K562 (cell line): ENCODE results near the gene KIF18B. TPM values are rescaled to one million over a fixed set of nuclear protein-coding genes. Genes with fewer than 3 reads are reported as not detected.
A peak's percentile ranks its signal among the peaks of the same experiment; 100 is the strongest.

ENCODE experiments used
- ARNT ChIP-seq, 2 experiments: fragments of 450-650 bp; IDR thresholded peaks; 2 replicates each; pipeline ENCODE4 v1.6.1; 2016; ENCODE audit warnings: mild to moderate bottlenecking in 1 of 2
- BRCA1 ChIP-seq, 2 experiments: fragments of 450-650 bp in 1 of 2; sonication (generic) in 1 of 2; formaldehyde crosslinking in 1 of 2; IDR thresholded peaks; 2 replicates each; pipeline versions ENCODE4 v1.5.0 to v1.6.1; 2017 to 2020; ENCODE audit warnings: mild to moderate bottlenecking in 1 of 2, missing genetic modification reagents in 1 of 2
- C11orf30 ChIP-seq: fragments of 450-650 bp; IDR thresholded peaks from 2 replicates; pipeline ENCODE4 v1.6.1; 2016; ENCODE audit warnings: low read depth, mild to moderate bottlenecking
- CHAMP1 ChIP-seq: fragments of 450-650 bp; IDR thresholded peaks from 2 replicates; pipeline ENCODE4 v1.6.1; 2016; ENCODE audit warnings: mild to moderate bottlenecking
- ERF ChIP-seq: fragments of 450-650 bp; formaldehyde crosslinking; IDR thresholded peaks from 2 replicates; pipeline ENCODE4 v1.4.0; 2020; ENCODE audit warnings: mild to moderate bottlenecking, mixed read lengths
- FOSL1 ChIP-seq: fragments of 200-800 bp; sonication (Bioruptor generic); conservative IDR thresholded peaks from 2 replicates; pipeline ENCODE4 v1.6.1; 2016; ENCODE audit warnings: missing genetic modification characterization, missing compliant biosample characterization
- FOXJ2 ChIP-seq: fragments of 200-800 bp; sonication (Bioruptor generic); IDR thresholded peaks from 2 replicates; pipeline ENCODE4 v1.6.1; 2016; ENCODE audit warnings: missing genetic modification characterization, missing compliant biosample characterization
- FOXJ3 ChIP-seq: sonication (generic); formaldehyde crosslinking; IDR thresholded peaks from 2 replicates; pipeline ENCODE4 v1.4.0; 2020; ENCODE audit warnings: mild to moderate bottlenecking, missing genetic modification reagents
- GABPB1 ChIP-seq: sonication (generic); formaldehyde crosslinking; IDR thresholded peaks from 2 replicates; pipeline ENCODE4 v1.8.0; 2022; ENCODE audit warnings: mild to moderate bottlenecking, missing genetic modification reagents
- ID3 ChIP-seq, 2 experiments: fragments of 250-450 bp in 1 of 2; fragments of 450-650 bp in 1 of 2; sonication (Bioruptor Pico) in 1 of 2; IDR thresholded peaks; 2 replicates each; pipeline versions ENCODE4 v1.6.1 to v1.8.0; 2016 to 2021; ENCODE audit warnings: mild to moderate bottlenecking in 2 of 2, moderate library complexity in 2 of 2, missing compliant biosample characterization in 1 of 2, missing genetic modification characterization in 1 of 2
- MTA1 ChIP-seq: fragments of 450-650 bp; IDR thresholded peaks from 2 replicates; pipeline ENCODE4 v1.6.1; 2017; ENCODE audit warnings: borderline replicate concordance
- RNF219 ChIP-seq: fragments of 250-450 bp; sonication (Bioruptor Pico); IDR thresholded peaks from 2 replicates; pipeline ENCODE4 v1.5.0; 2022; ENCODE audit warnings: mild to moderate bottlenecking
- TAF15 ChIP-seq: fragments of 200-400 bp; formaldehyde crosslinking; IDR thresholded peaks from 2 replicates; pipeline ENCODE4 v1.6.1; 2017; ENCODE audit warnings: mild to moderate bottlenecking, low read depth, low read length, moderate library complexity
- TEAD1 ChIP-seq, 2 experiments: fragments of 450-650 bp in 1 of 2; sonication (generic) in 1 of 2; formaldehyde crosslinking; IDR thresholded peaks; 2 replicates each; pipeline versions ENCODE4 v1.4.0 to v1.8.0; 2020 to 2022; ENCODE audit warnings: mild to moderate bottlenecking in 2 of 2, missing genetic modification reagents in 1 of 2
- ZNF134 ChIP-seq: fragments of 250-450 bp; sonication (Bioruptor Pico); conservative IDR thresholded peaks from 2 replicates; pipeline ENCODE4 v1.4.0; 2020
- ZNF197 ChIP-seq: fragments of 200-800 bp; sonication (Bioruptor generic); IDR thresholded peaks from 2 replicates; pipeline ENCODE4 v1.6.1; 2016; ENCODE audit warnings: low read depth, missing genetic modification characterization, missing compliant biosample characterization
- ZNF224 ChIP-seq: sonication (generic); formaldehyde crosslinking; IDR thresholded peaks from 2 replicates; pipeline ENCODE4 v1.8.0; 2022; ENCODE audit warnings: mild to moderate bottlenecking, missing genetic modification reagents
- ZNF282 ChIP-seq: sonication (generic); formaldehyde crosslinking; IDR thresholded peaks from 2 replicates; pipeline ENCODE4 v1.8.1; 2023; ENCODE audit warnings: missing genetic modification reagents
- ZNF316 ChIP-seq: fragments of 450-650 bp; IDR thresholded peaks from 2 replicates; pipeline ENCODE4 v1.6.1; 2016
- polyA plus RNA-seq, 8 experiments: library from polyadenylated mRNA; depleted of rRNA in 4 of 8; stranded (reverse) in 5 of 8; unstranded in 3 of 8; fragments of >200 nt; fragmentation: Nextera tagmentation in 2 of 8; fragmentation: Illumina TruSeq in 1 of 8; extraction: Ambion mirVana in 2 of 8; extraction: Trizol in 1 of 8; gene quantifications; 2 replicates each; pipeline versions ENCODE4 v1.2.1 to v1.2.3, GENCODE V29; 2011 to 2014; ENCODE audit warnings: inconsistent platforms in 1 of 8, missing spikeins in 1 of 8
- total RNA-seq, 7 experiments: library from RNA; depleted of rRNA in 6 of 7; stranded (reverse); fragments of >200 nt in 6 of 7; fragmentation: Illumina TruSeq in 2 of 7; extraction: Trizol in 2 of 7; gene quantifications; 2 replicates each; pipeline versions ENCODE4 v1.2.1 to v1.2.3, GENCODE V29; 2011 to 2021; ENCODE audit warnings: low replicate concordance in 1 of 7
- TF ChIP-seq, protein P1 (sequence below): fragments of 250-450 bp; sonication (Bioruptor Pico); IDR thresholded peaks from 2 replicates; pipeline ENCODE4 v1.5.0; 2021
- TF ChIP-seq, protein P2 (sequence below): fragments of 250-450 bp; sonication (Bioruptor Pico); IDR thresholded peaks from 2 replicates; pipeline ENCODE4 v1.8.0; 2021; ENCODE audit warnings: mild to moderate bottlenecking, moderate library complexity

The KIF18B gene
- total and polyA plus RNA-seq, 9 of the 15 experiments (the other 6 are each of a cell fraction or from before 2014, with no cell fraction given), result 2.0 to 42.8 (median 13.2) TPM

DNA sequence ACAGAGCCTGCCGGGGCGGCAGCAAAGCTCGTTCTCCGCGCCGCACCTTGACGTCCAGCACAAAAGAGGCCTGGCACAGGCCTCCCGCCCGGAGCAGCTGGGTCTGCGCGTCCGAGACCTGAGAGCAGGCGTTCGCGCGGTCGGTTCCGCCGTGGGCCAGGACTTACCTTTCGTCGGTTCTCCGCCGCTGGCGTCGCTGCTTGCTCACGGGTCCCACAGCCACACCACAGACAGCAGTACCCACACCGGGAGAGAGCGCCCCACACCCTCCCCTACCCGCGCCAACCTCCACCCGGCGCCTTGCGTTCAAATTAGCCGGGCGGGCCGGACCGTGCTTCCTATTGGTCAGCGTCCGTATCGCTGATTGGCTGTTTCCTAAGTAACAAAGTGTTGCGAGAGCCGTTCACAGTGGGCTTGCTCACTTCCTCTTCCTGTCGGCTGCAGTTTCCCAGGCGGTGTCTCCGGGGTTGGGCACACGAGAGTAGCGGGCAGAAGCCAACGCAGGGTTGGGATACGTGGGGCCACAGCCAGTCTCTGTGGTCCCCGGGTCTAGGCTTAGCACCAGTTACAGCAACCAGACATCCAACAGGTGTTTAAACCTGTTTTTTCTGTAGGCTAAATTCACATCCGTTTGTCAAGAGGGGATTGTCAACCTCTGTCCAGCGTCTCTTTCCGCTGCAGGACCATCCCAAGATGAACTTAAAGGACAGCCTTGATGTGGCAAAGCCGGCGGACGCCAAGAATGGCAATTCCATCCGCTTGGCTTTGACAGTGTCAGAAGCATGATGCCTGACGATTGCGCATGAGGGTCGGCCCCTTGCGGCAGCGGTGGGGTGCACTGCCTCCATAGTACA lies at the start of gene KIF18B (continued):
- TF ChIP-seq CHAMP1 (no peak), GABPB1 (CRISPR knock-in tag) (peak; percentile 86), BRCA1 (IDR thresholded peaks at IDR 0.05) (no peak), BRCA1 (CRISPR knock-in tag; IDR thresholded peaks at IDR 0.05) (no peak), TAF15 (no peak), FOSL1 (tag) (peak; percentile 33), FOXJ3 (no peak), ZNF197 (no peak), ARNT (IDR thresholded peaks at IDR 0.05) (no peak), ZNF134 (CRISPR knock-in tag) (no peak), C11orf30 (peak; percentile 66; the same call in 1 of the 2 replicates), FOXJ2 (tag) (no peak), ERF (0 out of 2 replicates have a peak, but pooled peaks have one; percentile 63), ZNF316 (no peak), MTA1 (no peak), ZNF224 (CRISPR knock-in tag) (no peak), RNF219 (no peak), ZNF282 (CRISPR knock-in tag) (0 out of 2 replicates have a peak, but pooled peaks have one; percentile 28), TEAD1 (CRISPR knock-in tag; IDR thresholded peaks at IDR 0.05) (peak in 1 of 2 experiments; percentile 42; a peak in 2 of 4 replicates), ID3 (CRISPR knock-in tag; IDR thresholded peaks at IDR 0.05) (no peak), ID3 (tag; IDR thresholded peaks at IDR 0.05) (peak; percentile 32; the same call in 1 of the 2 replicates)
- TF ChIP-seq, protein P1, sequence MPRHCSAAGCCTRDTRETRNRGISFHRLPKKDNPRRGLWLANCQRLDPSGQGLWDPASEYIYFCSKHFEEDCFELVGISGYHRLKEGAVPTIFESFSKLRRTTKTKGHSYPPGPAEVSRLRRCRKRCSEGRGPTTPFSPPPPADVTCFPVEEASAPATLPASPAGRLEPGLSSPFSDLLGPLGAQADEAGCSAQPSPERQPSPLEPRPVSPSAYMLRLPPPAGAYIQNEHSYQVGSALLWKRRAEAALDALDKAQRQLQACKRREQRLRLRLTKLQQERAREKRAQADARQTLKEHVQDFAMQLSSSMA (CRISPR knock-in tag), result no peak; the same call in 1 of the 2 replicates
- TF ChIP-seq, protein P2, sequence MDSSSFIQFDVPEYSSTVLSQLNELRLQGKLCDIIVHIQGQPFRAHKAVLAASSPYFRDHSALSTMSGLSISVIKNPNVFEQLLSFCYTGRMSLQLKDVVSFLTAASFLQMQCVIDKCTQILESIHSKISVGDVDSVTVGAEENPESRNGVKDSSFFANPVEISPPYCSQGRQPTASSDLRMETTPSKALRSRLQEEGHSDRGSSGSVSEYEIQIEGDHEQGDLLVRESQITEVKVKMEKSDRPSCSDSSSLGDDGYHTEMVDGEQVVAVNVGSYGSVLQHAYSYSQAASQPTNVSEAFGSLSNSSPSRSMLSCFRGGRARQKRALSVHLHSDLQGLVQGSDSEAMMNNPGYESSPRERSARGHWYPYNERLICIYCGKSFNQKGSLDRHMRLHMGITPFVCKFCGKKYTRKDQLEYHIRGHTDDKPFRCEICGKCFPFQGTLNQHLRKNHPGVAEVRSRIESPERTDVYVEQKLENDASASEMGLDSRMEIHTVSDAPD, result no peak
